ENCODE data around the gene RAPSN. TPM values are rescaled to one million over a fixed set of nuclear protein-coding genes. Genes with fewer than 3 reads are reported as not detected.
A peak's percentile ranks its signal among the peaks of the same experiment; 100 is the strongest.
"Not testable (repeated sequence)": the region's sequence is repeated elsewhere in the genome, so short reads cannot be mapped to it uniquely, and the experiment has no call there.

Gene RAPSN
- total RNA-seq, 1 donor from 2014 or later, result 0.62 TPM

- not testable (repeated sequence) for H3K4me1 Mint-ChIP-seq (ENCODE audit: low read depth); H3K27ac Mint-ChIP-seq; H3K27me3 Mint-ChIP-seq (ENCODE audit: insufficient read depth); H3K36me3 Mint-ChIP-seq (ENCODE audit: low read depth); H3K4me3 Mint-ChIP-seq; H3K9me3 Mint-ChIP-seq
- peak; percentile 57 for DNase-seq (ENCODE audit: low spot score)
- intact Hi-C loops (cut with micrococcal nuclease), result loop anchor here (1.0 to 2.0 kb wide), 3 partner anchors 27 to 565 kb away; partner anchors contain the start of gene PSMC3
Observed at GRCh38 chr11:47454258-47454671, 5.3 kb upstream of the RAPSN start.

- DNase-seq (ENCODE audit: low spot score), result no peak
- Mint-ChIP-seq H3K27ac (no peak overlapping the region), H3K4me1 (ENCODE audit: low read depth) (peaks cover 4% of the 10 kb centered on the region), H3K36me3 (ENCODE audit: low read depth) (no peaks in the 10 kb centered on the region), H3K27me3 (ENCODE audit: insufficient read depth) (no peaks in the 10 kb centered on the region), H3K4me3 (no peak overlapping the region), H3K9me3 (no peaks in the 10 kb centered on the region)
- intact Hi-C loops (cut with micrococcal nuclease), result no loop called here
Observed at GRCh38 chr11:47453365-47453764, 4.4 kb upstream of the RAPSN start.

- H3K27me3 Mint-ChIP-seq (ENCODE audit: insufficient read depth), result no peaks in the 10 kb centered on the region
- no peak for DNase-seq (ENCODE audit: low spot score)
- H3K27ac Mint-ChIP-seq, result no peak overlapping the region
- intact Hi-C loops (cut with micrococcal nuclease), result no loop called here
- peaks cover 4% of the 10 kb centered on the region for H3K4me1 Mint-ChIP-seq (ENCODE audit: low read depth)
- H3K9me3 Mint-ChIP-seq, result no peaks in the 10 kb centered on the region
- H3K36me3 Mint-ChIP-seq (ENCODE audit: low read depth), result no peaks in the 10 kb centered on the region
- no peak overlapping the region for H3K4me3 Mint-ChIP-seq
Observed at GRCh38 chr11:47451990-47452389, 3.1 kb upstream of the RAPSN start.

GRCh38 chr11:47451436-47451835, 2.5 kb upstream of the RAPSN start:
- Mint-ChIP-seq H3K4me1 (ENCODE audit: low read depth) (peaks cover 4% of the 10 kb centered on the region), H3K4me3 (no peak overlapping the region), H3K9me3 (no peaks in the 10 kb centered on the region), H3K27me3 (ENCODE audit: insufficient read depth) (no peaks in the 10 kb centered on the region), H3K36me3 (ENCODE audit: low read depth) (no peaks in the 10 kb centered on the region), H3K27ac (no peak overlapping the region)
- no peak for DNase-seq (ENCODE audit: low spot score)
- intact Hi-C loops (cut with micrococcal nuclease), result no loop called here

GRCh38 chr11:47449541-47449940, 605 bp upstream of the RAPSN start:
- no peak for DNase-seq (ENCODE audit: low spot score)
- Mint-ChIP-seq H3K9me3 (no peaks in the 10 kb centered on the region), H3K4me1 (ENCODE audit: low read depth) (peaks cover 4% of the 10 kb centered on the region), H3K4me3 (no peak overlapping the region), H3K36me3 (ENCODE audit: low read depth) (no peaks in the 10 kb centered on the region), H3K27ac (no peak overlapping the region), H3K27me3 (ENCODE audit: insufficient read depth) (no peaks in the 10 kb centered on the region)
- intact Hi-C loops (cut with micrococcal nuclease), result no loop called here

GRCh38 chr11:47447906-47448305, 1.0 kb downstream of the RAPSN start:
- Mint-ChIP-seq H3K4me1 (ENCODE audit: low read depth) (no peaks in the 10 kb centered on the region), H3K36me3 (ENCODE audit: low read depth) (no peaks in the 10 kb centered on the region), H3K4me3 (no peak overlapping the region), H3K9me3 (no peaks in the 10 kb centered on the region), H3K27ac (no peak overlapping the region), H3K27me3 (ENCODE audit: insufficient read depth) (no peaks in the 10 kb centered on the region)
- no peak for DNase-seq (ENCODE audit: low spot score)
- intact Hi-C loops (cut with micrococcal nuclease), result no loop called here

GRCh38 chr11:47446833-47447232, 2.1 kb downstream of the RAPSN start:
- intact Hi-C loops (cut with micrococcal nuclease), result no loop called here
- H3K27me3 Mint-ChIP-seq (ENCODE audit: insufficient read depth), result no peaks in the 10 kb centered on the region
- DNase-seq (ENCODE audit: low spot score), result no peak
- no peaks in the 10 kb centered on the region for H3K4me1 Mint-ChIP-seq (ENCODE audit: low read depth)
- no peaks in the 10 kb centered on the region for H3K9me3 Mint-ChIP-seq
- H3K27ac Mint-ChIP-seq, result no peak overlapping the region
- H3K36me3 Mint-ChIP-seq (ENCODE audit: low read depth), result no peaks in the 10 kb centered on the region
- H3K4me3 Mint-ChIP-seq, result no peak overlapping the region

GRCh38 chr11:47445840-47446239, 3.1 kb downstream of the RAPSN start:
- intact Hi-C loops (cut with micrococcal nuclease), result no loop called here
- no peaks in the 10 kb centered on the region for H3K4me1 Mint-ChIP-seq (ENCODE audit: low read depth)
- no peaks in the 10 kb centered on the region for H3K9me3 Mint-ChIP-seq
- no peak for DNase-seq (ENCODE audit: low spot score)
- H3K36me3 Mint-ChIP-seq (ENCODE audit: low read depth), result no peaks in the 10 kb centered on the region
- H3K27ac Mint-ChIP-seq, result no peak overlapping the region
- no peaks in the 10 kb centered on the region for H3K27me3 Mint-ChIP-seq (ENCODE audit: insufficient read depth)
- no peak overlapping the region for H3K4me3 Mint-ChIP-seq

GRCh38 chr11:47443817-47444216, 5.1 kb downstream of the RAPSN start:
- no peaks in the 10 kb centered on the region for H3K9me3 Mint-ChIP-seq
- H3K4me3 Mint-ChIP-seq, result no peak overlapping the region
- no peaks in the 10 kb centered on the region for H3K4me1 Mint-ChIP-seq (ENCODE audit: low read depth)
- intact Hi-C loops (cut with micrococcal nuclease), result no loop called here
- H3K27ac Mint-ChIP-seq, result no peak overlapping the region
- no peak for DNase-seq (ENCODE audit: low spot score)
- no peaks in the 10 kb centered on the region for H3K36me3 Mint-ChIP-seq (ENCODE audit: low read depth)
- H3K27me3 Mint-ChIP-seq (ENCODE audit: insufficient read depth), result no peaks in the 10 kb centered on the region

GRCh38 chr11:47443028-47443700, 5.8 kb downstream of the RAPSN start:
- intact Hi-C loops (cut with micrococcal nuclease), result no loop called here
- Mint-ChIP-seq H3K4me1 (ENCODE audit: low read depth) (no peaks in the 10 kb centered on the region), H3K36me3 (ENCODE audit: low read depth) (no peaks in the 10 kb centered on the region), H3K27ac (no peak overlapping the region), H3K27me3 (ENCODE audit: insufficient read depth) (no peaks in the 10 kb centered on the region), H3K4me3 (no peak overlapping the region), H3K9me3 (no peaks in the 10 kb centered on the region)
- DNase-seq (ENCODE audit: low spot score), result no peak

- intact Hi-C loops (cut with micrococcal nuclease), result no loop called here
- Mint-ChIP-seq H3K4me3 (no peak overlapping the region), H3K9me3 (no peaks in the 10 kb centered on the region), H3K36me3 (ENCODE audit: low read depth) (no peaks in the 10 kb centered on the region), H3K4me1 (ENCODE audit: low read depth) (no peaks in the 10 kb centered on the region), H3K27me3 (ENCODE audit: insufficient read depth) (no peaks in the 10 kb centered on the region), H3K27ac (no peak overlapping the region)
- DNase-seq (ENCODE audit: low spot score), result no peak
Observed at GRCh38 chr11:47442514-47442913, 6.4 kb downstream of the RAPSN start.

- Mint-ChIP-seq H3K27ac (no peak overlapping the region), H3K36me3 (ENCODE audit: low read depth) (no peaks in the 10 kb centered on the region), H3K9me3 (no peaks in the 10 kb centered on the region), H3K4me3 (no peak overlapping the region), H3K4me1 (ENCODE audit: low read depth) (no peaks in the 10 kb centered on the region), H3K27me3 (ENCODE audit: insufficient read depth) (no peaks in the 10 kb centered on the region)
- intact Hi-C loops (cut with micrococcal nuclease), result no loop called here
- no peak for DNase-seq (ENCODE audit: low spot score)
Observed at GRCh38 chr11:47441421-47441820, 7.5 kb downstream of the RAPSN start.

GRCh38 chr11:47440054-47440476, 8.9 kb downstream of the RAPSN start:
- no peak overlapping the region for H3K27ac Mint-ChIP-seq
- intact Hi-C loops (cut with micrococcal nuclease), result no loop called here
- no peaks in the 10 kb centered on the region for H3K4me1 Mint-ChIP-seq (ENCODE audit: low read depth)
- H3K9me3 Mint-ChIP-seq, result no peaks in the 10 kb centered on the region
- H3K36me3 Mint-ChIP-seq (ENCODE audit: low read depth), result no peaks in the 10 kb centered on the region
- no peaks in the 10 kb centered on the region for H3K27me3 Mint-ChIP-seq (ENCODE audit: insufficient read depth)
- DNase-seq (ENCODE audit: low spot score), result no peak
- H3K4me3 Mint-ChIP-seq, result no peak overlapping the region

- intact Hi-C loops (cut with micrococcal nuclease), result no loop called here
- Mint-ChIP-seq H3K4me1 (ENCODE audit: low read depth) (no peaks in the 10 kb centered on the region), H3K4me3 (no peak overlapping the region), H3K27ac (no peak overlapping the region), H3K27me3 (ENCODE audit: insufficient read depth) (no peaks in the 10 kb centered on the region), H3K9me3 (no peaks in the 10 kb centered on the region), H3K36me3 (ENCODE audit: low read depth) (no peaks in the 10 kb centered on the region)
- DNase-seq (ENCODE audit: low spot score), result no peak
Observed at GRCh38 chr11:47438721-47439120, 10.2 kb downstream of the RAPSN start.
